Central memory CD4-positive, alpha-beta T cell (primary cell): ENCODE data around the gene RSL1D1.
A peak's percentile ranks its signal among the peaks of the same experiment; 100 is the strongest.

Experiments used
- DNase-seq: peaks from one replicate; pipeline ENCODE4 v3.0.0; 2022
- total RNA-seq, 3 experiments: gene quantifications; one replicate each; lab custom pipeline; 2026; lab: John Stamatoyannopoulos, UW

The RSL1D1 gene
- 111 to 512 (median 263) reads per million in 3 experiments for total RNA-seq

- DNase-seq = peak; percentile 94
Measured at GRCh38 chr16:11851294-11852091, at the start of gene RSL1D1. Gene RSL1D1, minus strand, starts transcription at chr16:11851542. Its CDS starts 30 bp downstream, at chr16:11851512.

GRCh38 chr16:11901091-11901490 is 49.7 kb upstream of the RSL1D1 start:
- DNase-seq = no peak

GRCh38 chr16:11896486-11897176 is 45.3 kb upstream of the RSL1D1 start:
- no peak for DNase-seq

- no peak for DNase-seq
Measured at GRCh38 chr16:11893571-11893970, 42.2 kb upstream of the RSL1D1 start.

GRCh38 chr16:11892761-11893160 is 41.4 kb upstream of the RSL1D1 start:
- DNase-seq = no peak

- no peak for DNase-seq
Measured at GRCh38 chr16:11890231-11890965, 39.1 kb upstream of the RSL1D1 start.

- DNase-seq = no peak
Measured at GRCh38 chr16:11886881-11887280, 35.5 kb upstream of the RSL1D1 start.

- no peak for DNase-seq
Measured at GRCh38 chr16:11884035-11884434, 32.7 kb upstream of the RSL1D1 start.

GRCh38 chr16:11880007-11880406 is 28.7 kb upstream of the RSL1D1 start:
- DNase-seq = no peak

GRCh38 chr16:11877374-11877773 is 26.0 kb upstream of the RSL1D1 start:
- DNase-seq = no peak

GRCh38 chr16:11876306-11876705 is 25.0 kb upstream of the RSL1D1 start:
- DNase-seq = no peak

GRCh38 chr16:11875721-11876120 is 24.4 kb upstream of the RSL1D1 start:
- no peak for DNase-seq

- no peak for DNase-seq
Measured at GRCh38 chr16:11871193-11871592, 19.9 kb upstream of the RSL1D1 start.

GRCh38 chr16:11870399-11870798 is 19.1 kb upstream of the RSL1D1 start:
- no peak for DNase-seq

GRCh38 chr16:11869353-11870228 is 18.2 kb upstream of the RSL1D1 start:
- DNase-seq = no peak

- DNase-seq = no peak
Measured at GRCh38 chr16:11868412-11868980, 17.2 kb upstream of the RSL1D1 start.

GRCh38 chr16:11862489-11862888 is 11.1 kb upstream of the RSL1D1 start:
- DNase-seq = no peak

- DNase-seq = no peak
Measured at GRCh38 chr16:11857161-11857560, 5.8 kb upstream of the RSL1D1 start.

- no peak for DNase-seq
Measured at GRCh38 chr16:11852092-11852809, 909 bp upstream of the RSL1D1 start.

- no peak for DNase-seq
Measured at GRCh38 chr16:11848842-11849241, 2.5 kb downstream of the RSL1D1 start.

GRCh38 chr16:11844499-11844898 is 6.8 kb downstream of the RSL1D1 start:
- DNase-seq = no peak
